Hepatocyte (in vitro differentiated cells): ENCODE measurements around the gene CLSTN1. TPM values are rescaled to one million over a fixed set of nuclear protein-coding genes. Genes with fewer than 3 reads are reported as not detected.
A peak's percentile ranks its signal among the peaks of the same experiment; 100 is the strongest.

Source experiments
- DNase-seq: peaks from one replicate; pipeline ENCODE4 v3.0.0-alpha.2; 2016; ENCODE audit warnings: low spot score
- H2AFZ ChIP-seq: fragments of 200-600 bp; sonication (generic); 2 replicates; pipeline ENCODE4 v1.6.0; 2016; ENCODE audit warnings: antibody characterized with exemption, mild to moderate bottlenecking
- H3K27ac ChIP-seq: fragments of 200-600 bp; sonication (generic); 2 replicates; pipeline ENCODE4 v1.5.1; 2016; ENCODE audit warnings: mild to moderate bottlenecking
- H3K27me3 ChIP-seq: fragments of 200-600 bp; sonication (generic); 2 replicates; pipeline ENCODE4 v1.6.1; 2016
- H3K36me3 ChIP-seq: fragments of 200-600 bp; sonication (generic); replicated peaks from 2 replicates; pipeline ENCODE4 v1.5.1; 2016; ENCODE audit warnings: low read depth; ENCODE audit not compliant: insufficient read depth
- H3K4me1 ChIP-seq: fragments of 200-600 bp; sonication (generic); 2 replicates; pipeline ENCODE4 v1.5.1; 2016; ENCODE audit warnings: mild to moderate bottlenecking, moderate library complexity; ENCODE audit not compliant: insufficient read depth
- H3K4me2 ChIP-seq: fragments of 200-600 bp; sonication (generic); 2 replicates; pipeline ENCODE4 v1.6.0; 2016
- H3K4me3 ChIP-seq: fragments of 200-600 bp; sonication (generic); 2 replicates; pipeline ENCODE4 v1.5.1; 2016; ENCODE audit warnings: mild to moderate bottlenecking
- H3K79me2 ChIP-seq: fragments of 200-600 bp; sonication (generic); 2 replicates; pipeline ENCODE4 v1.6.0; 2017; ENCODE audit warnings: mild to moderate bottlenecking
- H3K9me2 ChIP-seq: fragments of 200-600 bp; sonication (generic); replicated peaks from 2 replicates; pipeline ENCODE4 v1.6.0; 2017; ENCODE audit warnings: mild to moderate bottlenecking; ENCODE audit not compliant: insufficient read depth
- H3K9me3 ChIP-seq: fragments of 200-600 bp; sonication (generic); 2 replicates; pipeline ENCODE4 v1.5.1; 2016; ENCODE audit warnings: low read depth, mild to moderate bottlenecking
- H4K20me1 ChIP-seq: fragments of 200-600 bp; sonication (generic); 2 replicates; pipeline ENCODE4 v1.6.0; 2016; ENCODE audit warnings: mild to moderate bottlenecking; ENCODE audit not compliant: insufficient read depth, poor library complexity, severe bottlenecking
- EZH2 ChIP-seq: fragments of 200-600 bp; sonication (generic); IDR thresholded peaks from 2 replicates; pipeline ENCODE4 v1.6.1; 2016; ENCODE audit warnings: antibody characterized with exemption, mild to moderate bottlenecking, borderline replicate concordance
- EZH2phosphoT487 ChIP-seq: fragments of 200-600 bp; sonication (generic); IDR thresholded peaks from one replicate; pipeline ENCODE4 v1.6.1; 2018; ENCODE audit warnings: antibody characterized with exemption, mild to moderate bottlenecking, low read depth, moderate library complexity; ENCODE audit not compliant: unreplicated experiment, severe bottlenecking
- WGBS: methylation state at CpG from one replicate; pipeline ENCODE4 v1.1.6; 2016; ENCODE audit warnings: low lambda C conversion rate; ENCODE audit errors: missing lambda C conversion rate; 5-methylcytosine and 5-hydroxymethylcytosine counted together
- polyA plus RNA-seq: library from polyadenylated mRNA; unstranded; fragments of >200 nt; fragmentation: Nextera tagmentation; extraction: Ambion mirVana; gene quantifications from 2 replicates; pipeline ENCODE4 v1.2.1, GENCODE V29; 2016
- total RNA-seq: library from RNA; depleted of rRNA; stranded (reverse); fragments of >200 nt; gene quantifications from 2 replicates; pipeline ENCODE4 v1.2.3, GENCODE V29; 2014
- TF ChIP-seq, protein P1 (sequence below): fragments of 200-600 bp; sonication (generic); IDR thresholded peaks from 2 replicates; pipeline ENCODE4 v1.5.1; 2016; ENCODE audit warnings: antibody characterized with exemption, mild to moderate bottlenecking; ENCODE audit not compliant: poor library complexity

CLSTN1 gene
- total and polyA plus RNA-seq, 2 experiments from 2014 or later, result 47.7 to 74.2 TPM

- 84% methylated on average over 9 of the region's 9 CpGs for WGBS
Observed at GRCh38 chr1:9842073-9842711, 18.4 kb upstream of the CLSTN1 start.

DNA sequence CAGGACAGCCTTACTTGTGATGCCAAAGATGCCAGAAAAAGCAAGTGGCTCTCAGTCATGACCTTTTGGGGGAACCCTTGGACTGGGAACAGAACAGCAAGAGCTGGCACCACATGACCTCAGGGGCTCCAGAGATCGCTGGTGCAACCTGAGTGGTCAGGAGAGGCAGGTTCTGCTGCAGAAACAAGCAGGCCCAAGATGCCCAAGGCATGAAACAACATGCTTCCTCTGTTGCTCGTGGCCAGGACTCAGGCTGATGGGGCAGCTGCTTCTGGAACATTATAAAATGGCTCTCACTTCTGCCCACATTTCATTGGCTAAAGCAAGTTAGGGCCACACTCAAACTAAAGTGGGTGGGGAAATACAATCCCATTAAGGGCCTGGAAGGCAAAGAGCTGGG lies 17.7 kb upstream of the CLSTN1 start:
- no peak for DNase-seq
- Histone ChIP-seq H3K4me2 (no peak overlapping the region), H3K79me2 (no peaks in the 10 kb centered on the region), H3K27me3 (no peaks in the 10 kb centered on the region), H3K4me1 (peaks cover 6% of the 10 kb centered on the region), H3K9me3 (no peaks in the 10 kb centered on the region), H3K9me2 (no peaks in the 10 kb centered on the region), H3K27ac (no peak overlapping the region), H2AFZ (no peak overlapping the region), H3K4me3 (no peak overlapping the region), H4K20me1 (no peaks in the 10 kb centered on the region), H3K36me3 (no peaks in the 10 kb centered on the region)
- WGBS, result 79% methylated on average over 2 of the region's 2 CpGs
- TF ChIP-seq EZH2phosphoT487 (no peak), EZH2 (no peak)

More at GRCh38 chr1:9842073-9842711, 18.4 kb upstream of the CLSTN1 start:
- H3K4me2 ChIP-seq, result no peak overlapping the region
- H3K4me3 ChIP-seq, result no peak overlapping the region
- H3K4me1 ChIP-seq, result peaks cover 6% of the 10 kb centered on the region
- no peaks in the 10 kb centered on the region for H3K9me3 ChIP-seq
- no peaks in the 10 kb centered on the region for H3K36me3 ChIP-seq
- no peak overlapping the region for H3K27ac ChIP-seq
- DNase-seq, result peak; percentile 7
- no peaks in the 10 kb centered on the region for H4K20me1 ChIP-seq
- H3K79me2 ChIP-seq, result no peaks in the 10 kb centered on the region
- H3K27me3 ChIP-seq, result no peaks in the 10 kb centered on the region
- no peaks in the 10 kb centered on the region for H3K9me2 ChIP-seq
- TF ChIP-seq EZH2phosphoT487, result no peak
- TF ChIP-seq, protein P1, sequence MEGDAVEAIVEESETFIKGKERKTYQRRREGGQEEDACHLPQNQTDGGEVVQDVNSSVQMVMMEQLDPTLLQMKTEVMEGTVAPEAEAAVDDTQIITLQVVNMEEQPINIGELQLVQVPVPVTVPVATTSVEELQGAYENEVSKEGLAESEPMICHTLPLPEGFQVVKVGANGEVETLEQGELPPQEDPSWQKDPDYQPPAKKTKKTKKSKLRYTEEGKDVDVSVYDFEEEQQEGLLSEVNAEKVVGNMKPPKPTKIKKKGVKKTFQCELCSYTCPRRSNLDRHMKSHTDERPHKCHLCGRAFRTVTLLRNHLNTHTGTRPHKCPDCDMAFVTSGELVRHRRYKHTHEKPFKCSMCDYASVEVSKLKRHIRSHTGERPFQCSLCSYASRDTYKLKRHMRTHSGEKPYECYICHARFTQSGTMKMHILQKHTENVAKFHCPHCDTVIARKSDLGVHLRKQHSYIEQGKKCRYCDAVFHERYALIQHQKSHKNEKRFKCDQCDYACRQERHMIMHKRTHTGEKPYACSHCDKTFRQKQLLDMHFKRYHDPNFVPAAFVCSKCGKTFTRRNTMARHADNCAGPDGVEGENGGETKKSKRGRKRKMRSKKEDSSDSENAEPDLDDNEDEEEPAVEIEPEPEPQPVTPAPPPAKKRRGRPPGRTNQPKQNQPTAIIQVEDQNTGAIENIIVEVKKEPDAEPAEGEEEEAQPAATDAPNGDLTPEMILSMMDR, result no peak
- H2AFZ ChIP-seq, result no peak overlapping the region

GRCh38 chr1:9840176-9840575 lies 16.4 kb upstream of the CLSTN1 start:
- no peak for DNase-seq
- no peak overlapping the region for H2AFZ ChIP-seq
- no peaks in the 10 kb centered on the region for H3K9me2 ChIP-seq
- H3K36me3 ChIP-seq, result no peaks in the 10 kb centered on the region
- no peaks in the 10 kb centered on the region for H3K9me3 ChIP-seq
- TF ChIP-seq EZH2phosphoT487 (no peak), EZH2 (no peak)
- TF ChIP-seq, protein P1, result no peak
- no peaks in the 10 kb centered on the region for H4K20me1 ChIP-seq
- no peaks in the 10 kb centered on the region for H3K27me3 ChIP-seq
- H3K4me3 ChIP-seq, result no peak overlapping the region
- H3K79me2 ChIP-seq, result no peaks in the 10 kb centered on the region
- peaks cover 11% of the 10 kb centered on the region for H3K4me1 ChIP-seq
- no peak overlapping the region for H3K27ac ChIP-seq
- H3K4me2 ChIP-seq, result no peak overlapping the region
- WGBS, result 82% methylated on average over 3 of the region's 3 CpGs

- no peak for DNase-seq
- no peaks in the 10 kb centered on the region for H3K27me3 ChIP-seq
- H3K79me2 ChIP-seq, result no peaks in the 10 kb centered on the region
- no peaks in the 10 kb centered on the region for H3K9me2 ChIP-seq
- no peak overlapping the region for H3K4me3 ChIP-seq
- H2AFZ ChIP-seq, result no peak overlapping the region
- TF ChIP-seq EZH2, result no peak
- TF ChIP-seq, protein P1, result no peak
- TF ChIP-seq EZH2phosphoT487, result no peak
- H3K9me3 ChIP-seq, result no peaks in the 10 kb centered on the region
- 96% methylated on average over 10 of the region's 10 CpGs for WGBS
- no peaks in the 10 kb centered on the region for H3K36me3 ChIP-seq
- H4K20me1 ChIP-seq, result no peaks in the 10 kb centered on the region
- H3K4me2 ChIP-seq, result no peak overlapping the region
- H3K4me1 ChIP-seq, result peaks cover 11% of the 10 kb centered on the region
- H3K27ac ChIP-seq, result no peak overlapping the region
Observed at GRCh38 chr1:9838946-9839345, 15.2 kb upstream of the CLSTN1 start.
